HG02759 (cell line): Measurements from ENCODE around the gene PDE11A.

Experiments used
- ATAC-seq: cut with Tn5 transposase; IDR thresholded peaks from one replicate; pipeline ENCODE4 v1.9.1; 2021; ENCODE audit warnings: mild to moderate bottlenecking, moderate library complexity; ENCODE audit not compliant: unreplicated experiment

PDE11A gene

DNA sequence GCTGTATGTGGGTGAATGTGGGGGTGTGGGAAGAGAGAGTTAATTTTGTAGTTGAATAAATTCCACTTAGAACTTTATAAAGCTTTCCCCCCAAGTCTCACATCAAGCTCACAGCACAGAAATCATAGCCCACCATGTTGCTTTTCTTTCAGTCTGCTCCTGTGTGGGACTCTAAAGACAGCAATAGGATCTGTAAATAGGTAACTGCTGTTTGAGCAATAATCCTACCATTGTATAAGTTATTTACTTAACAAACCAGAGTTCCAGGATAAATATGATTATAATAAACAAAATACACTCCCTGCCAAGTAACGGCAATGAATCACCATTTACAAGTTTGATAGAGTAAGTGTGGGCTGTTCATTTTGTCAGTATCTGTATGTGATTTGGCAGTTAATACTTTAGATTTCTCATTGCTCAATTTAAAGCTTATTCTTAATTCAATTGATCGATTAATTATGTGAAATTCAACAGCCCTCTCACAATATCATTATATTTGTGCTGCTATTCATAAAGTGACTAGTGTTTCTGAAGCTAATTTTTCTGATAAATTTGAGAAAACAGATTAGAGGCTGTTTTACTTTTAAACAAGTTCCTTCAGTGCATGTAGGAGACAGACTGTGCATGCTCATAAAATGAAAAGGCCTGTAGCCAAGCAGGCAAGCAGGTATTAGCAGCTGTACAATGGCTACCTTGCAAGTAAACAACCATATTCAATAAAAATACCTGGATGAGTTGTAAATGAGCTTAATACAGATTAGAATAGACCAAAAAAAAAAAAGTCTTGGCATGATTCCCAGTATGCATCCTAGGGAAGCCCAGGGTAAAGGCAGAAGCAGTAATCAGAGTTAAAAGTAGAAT, 142.7 kb downstream of the PDE11A start:
- no peak for ATAC-seq

DNA sequence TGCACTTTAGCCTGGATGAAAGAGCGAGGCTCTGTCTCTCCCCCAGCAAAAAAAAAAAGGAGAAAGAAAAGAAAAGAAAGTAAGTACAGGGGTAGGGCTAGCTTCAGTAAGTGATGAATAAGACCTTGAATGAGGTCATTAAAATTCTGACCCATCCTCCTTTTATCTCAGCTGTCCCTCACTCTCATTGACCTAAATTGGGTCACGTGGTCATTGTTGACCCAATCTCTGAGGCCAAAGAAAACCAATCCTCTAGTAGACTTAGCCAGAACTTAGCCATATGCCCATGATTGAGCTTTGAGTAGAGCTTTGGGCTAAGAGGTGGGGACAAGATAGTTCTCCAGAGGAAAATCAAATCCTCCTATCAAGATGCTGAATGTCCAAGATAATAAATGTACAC, 149.3 kb downstream of the PDE11A start:
- ATAC-seq = no peak

DNA sequence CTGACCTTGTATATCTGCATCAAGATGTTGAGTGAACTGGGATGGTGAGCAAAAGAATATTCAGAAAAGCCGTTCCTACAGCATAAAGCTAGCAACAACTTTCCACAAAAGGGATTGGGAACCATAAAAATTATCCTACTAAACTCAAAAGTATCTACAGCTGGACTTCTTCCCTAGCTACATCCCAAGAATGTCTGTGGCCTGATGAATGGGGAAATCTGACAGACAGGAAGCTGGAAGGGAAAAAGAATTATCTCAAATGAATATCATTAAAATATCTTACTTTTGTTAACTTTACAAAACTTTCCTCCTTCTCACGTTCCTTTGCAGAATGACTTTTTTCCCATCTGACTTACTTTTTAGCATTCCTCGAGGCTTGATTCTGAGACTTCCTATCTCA, 150.9 kb downstream of the PDE11A start:
- ATAC-seq = no peak

DNA sequence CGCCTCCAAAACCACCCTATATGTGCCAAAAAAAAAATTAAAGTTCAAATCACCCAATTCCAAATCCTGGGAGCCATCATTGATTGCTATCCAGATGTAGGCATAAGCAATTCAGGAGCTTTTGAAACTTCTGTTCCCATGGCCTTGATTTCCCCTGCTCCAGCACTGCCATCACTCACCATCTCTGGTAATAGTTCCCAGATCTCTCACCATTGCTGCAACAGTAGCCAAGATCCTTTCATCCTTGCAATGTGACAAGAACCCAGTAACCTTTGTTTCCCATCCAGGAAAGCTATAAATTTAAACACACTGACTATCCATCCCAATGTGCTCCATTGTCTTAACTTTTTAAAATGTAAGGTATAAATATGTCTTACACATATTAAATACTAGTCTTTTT, 155.4 kb downstream of the PDE11A start:
- ATAC-seq = no peak

DNA sequence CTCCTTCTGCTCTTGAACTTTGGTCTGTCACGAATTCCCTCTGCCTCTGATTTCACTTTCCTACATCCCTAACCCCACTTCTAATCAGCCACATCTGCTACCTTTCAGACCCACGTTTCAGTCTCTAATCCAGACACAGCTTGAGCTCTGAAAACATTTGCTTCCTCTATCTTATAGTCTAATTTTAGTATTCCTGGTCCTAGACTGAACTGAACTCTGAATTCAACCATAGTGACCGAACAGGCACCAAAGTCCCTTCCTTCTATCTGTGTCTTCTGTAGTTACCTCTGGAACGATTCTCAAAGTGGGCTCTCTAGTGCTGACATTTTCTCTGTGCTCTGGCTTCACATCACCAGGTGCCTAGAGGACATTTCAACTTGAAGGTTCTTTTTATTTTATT, 156.2 kb downstream of the PDE11A start:
- no peak for ATAC-seq

DNA sequence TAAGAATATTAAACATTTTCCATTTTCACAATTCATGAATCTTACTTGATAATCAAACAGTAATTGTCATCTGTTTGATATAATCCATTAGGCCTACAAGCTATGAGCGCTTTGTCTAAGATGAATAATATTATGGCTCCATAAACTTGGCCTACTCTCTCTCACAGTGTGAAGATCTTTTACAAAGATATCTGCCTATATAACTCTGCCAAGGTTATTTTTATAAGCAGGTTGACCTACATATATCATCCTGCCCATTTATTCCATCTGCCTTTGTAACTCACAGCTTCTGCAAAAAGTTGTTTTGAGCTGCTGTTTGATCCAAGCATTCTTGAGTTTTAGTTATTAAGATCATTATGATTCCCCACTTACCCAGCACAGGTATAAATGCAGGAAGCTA, 158.3 kb downstream of the PDE11A start:
- no peak for ATAC-seq

DNA sequence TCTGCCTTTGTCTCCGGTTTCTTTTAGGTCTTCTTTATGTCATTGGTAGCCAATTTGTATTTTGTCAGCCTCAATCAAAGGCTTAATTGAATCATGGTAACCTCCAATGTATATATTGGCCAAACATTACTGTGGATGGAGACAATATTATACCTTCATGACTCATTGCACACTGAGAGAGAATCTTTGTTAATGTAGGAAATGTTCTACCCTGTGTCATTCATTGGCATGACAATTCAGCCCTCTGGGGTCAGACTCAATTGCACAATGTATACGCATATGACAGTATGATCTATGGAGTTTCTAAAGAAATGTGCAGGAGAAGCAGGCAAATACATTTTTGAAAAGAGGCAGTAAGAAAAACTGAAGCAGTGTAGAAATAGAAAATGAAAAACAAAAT, 162.6 kb downstream of the PDE11A start:
- ATAC-seq = no peak

DNA sequence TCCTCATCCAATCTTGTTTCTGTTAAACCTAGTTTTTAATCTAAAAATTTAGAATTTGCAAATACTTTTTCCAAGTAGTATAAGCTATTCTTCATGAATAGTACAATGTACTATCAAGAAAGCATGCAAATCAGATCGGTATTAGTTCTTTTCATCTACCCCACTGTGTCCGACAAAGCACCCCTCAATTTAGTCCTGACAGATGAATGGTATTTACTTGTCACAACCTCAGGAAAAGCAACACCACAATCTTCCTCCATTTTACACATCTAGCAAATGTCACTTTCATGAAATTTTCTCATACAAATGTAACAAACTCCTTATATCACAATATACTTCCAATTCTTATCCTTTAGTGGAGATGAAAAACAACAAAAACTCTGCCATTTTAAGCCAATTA, 163.8 kb downstream of the PDE11A start:
- ATAC-seq = no peak

DNA sequence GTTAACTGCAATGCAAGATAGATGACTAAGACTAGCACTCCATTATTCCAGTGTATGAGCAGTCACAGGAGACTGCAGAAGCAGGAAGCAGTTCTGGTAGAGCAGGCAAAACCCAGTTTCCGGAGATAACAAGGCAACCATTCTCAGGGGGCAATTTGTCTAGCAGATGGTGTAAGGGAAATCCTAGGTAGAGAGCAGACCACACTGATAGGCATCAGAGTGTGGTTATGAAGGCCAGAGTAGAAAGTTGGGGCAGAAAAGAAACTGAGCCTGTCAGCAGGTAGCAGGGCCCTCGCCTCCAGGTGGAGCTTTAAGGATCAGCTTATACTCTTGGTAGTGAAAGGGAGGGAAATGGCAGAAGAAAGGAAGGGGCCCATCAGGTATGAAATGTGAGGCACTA, 164.4 kb downstream of the PDE11A start:
- no peak for ATAC-seq

DNA sequence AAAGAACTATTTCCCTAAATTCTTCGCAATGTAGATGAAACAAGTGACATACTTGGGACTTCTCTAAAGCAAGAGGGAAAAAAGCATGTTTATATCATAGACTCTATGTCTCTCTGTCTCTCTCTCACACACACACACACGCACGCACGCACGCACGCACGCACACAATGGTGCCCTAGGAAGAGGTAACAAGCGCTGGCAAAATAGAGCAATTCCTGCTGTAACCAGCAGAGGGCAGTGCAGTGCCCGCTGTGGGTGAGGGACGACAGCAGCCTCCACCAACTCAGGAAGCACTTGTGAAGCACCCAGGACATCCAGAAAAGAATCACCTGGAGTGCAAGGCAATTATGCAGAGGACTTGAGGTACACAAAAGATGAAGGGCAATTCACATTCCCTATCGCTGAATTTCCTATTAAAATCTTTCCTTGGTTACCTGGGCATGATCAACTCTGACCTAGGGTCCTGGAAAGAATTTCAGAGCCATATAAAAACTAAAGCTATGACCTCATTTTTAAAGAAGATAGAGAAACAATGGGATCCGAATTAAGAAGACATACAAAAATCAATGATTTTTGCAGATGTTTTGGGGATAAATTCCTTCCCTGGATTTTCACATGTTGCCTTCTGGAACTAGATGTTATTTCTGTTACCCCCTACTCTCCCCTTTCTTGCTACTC, 166.4 kb downstream of the PDE11A start:
- peak; percentile 98 for ATAC-seq

DNA sequence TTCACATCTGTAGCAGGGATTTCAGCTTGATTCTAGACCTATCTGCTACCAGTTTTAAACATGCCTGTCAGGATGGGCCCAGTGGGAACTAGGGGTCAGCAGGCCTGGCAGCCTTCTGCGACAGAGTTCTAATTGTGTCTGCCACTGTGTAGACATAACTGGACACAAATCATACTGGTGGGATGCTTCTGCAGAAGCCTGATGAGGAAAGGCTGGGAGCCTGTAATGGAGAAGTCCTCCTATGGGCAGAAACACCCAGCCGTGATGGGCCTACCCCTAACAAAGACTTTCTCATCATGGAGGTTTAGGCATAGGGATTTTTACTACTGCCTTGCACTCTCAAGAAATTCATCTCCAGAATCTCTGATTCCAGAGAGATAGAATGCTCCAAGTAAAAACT, 166.9 kb downstream of the PDE11A start:
- ATAC-seq = no peak

DNA sequence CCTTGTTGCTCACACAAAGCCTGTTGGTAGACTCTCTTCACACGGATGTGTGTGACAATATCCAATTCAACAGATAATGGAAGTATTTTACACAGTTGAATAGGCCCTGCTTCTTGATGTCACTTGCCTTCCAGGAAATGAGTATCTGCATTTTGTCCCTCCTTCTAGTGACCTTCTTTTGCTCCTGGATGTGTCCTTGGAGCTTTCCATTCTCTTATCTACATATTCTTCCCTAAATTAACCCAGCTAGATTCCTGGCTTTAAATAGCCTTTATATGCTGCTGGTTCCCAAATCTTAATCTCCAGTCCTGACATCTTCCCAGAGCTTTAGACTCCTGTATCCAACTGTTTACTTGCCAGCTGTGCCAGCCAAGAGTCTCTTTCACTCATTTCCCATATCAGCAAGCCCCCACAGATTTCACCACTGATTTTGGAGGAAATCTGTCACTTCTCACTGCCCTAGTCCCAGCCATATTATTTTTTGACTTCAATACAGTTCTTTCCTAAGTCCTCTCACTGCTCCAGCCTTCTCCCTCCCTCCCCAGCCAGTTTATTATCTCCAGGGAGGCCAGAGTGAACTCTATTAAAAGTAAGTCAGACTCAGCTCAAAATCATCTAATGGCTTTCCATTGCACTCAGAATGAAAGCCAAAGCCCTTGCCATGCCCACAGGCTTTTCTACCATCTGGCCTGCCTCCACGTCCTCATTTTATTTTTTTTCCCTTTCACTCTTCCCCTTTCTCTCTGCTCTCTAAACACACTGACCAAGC, 170.0 kb downstream of the PDE11A start:
- no peak for ATAC-seq

DNA sequence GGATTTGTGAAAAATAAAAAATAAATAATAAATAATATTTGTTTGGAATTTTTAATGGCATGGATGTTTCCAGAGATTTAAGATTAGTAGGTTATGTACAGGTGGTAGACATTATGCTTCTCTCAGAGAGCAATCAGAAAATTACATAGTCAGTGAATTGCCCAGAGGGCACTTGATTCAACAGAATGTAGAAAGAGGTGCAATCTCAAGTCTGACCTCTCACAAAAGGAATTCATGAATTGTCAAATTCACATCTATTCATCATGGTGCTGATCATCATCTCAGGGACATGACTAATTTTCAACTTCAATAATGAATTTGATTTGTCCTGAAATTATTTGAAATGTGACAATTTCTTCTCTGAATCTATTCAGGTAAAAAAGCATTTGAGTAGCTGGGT, 172.5 kb downstream of the PDE11A start:
- no peak for ATAC-seq

DNA sequence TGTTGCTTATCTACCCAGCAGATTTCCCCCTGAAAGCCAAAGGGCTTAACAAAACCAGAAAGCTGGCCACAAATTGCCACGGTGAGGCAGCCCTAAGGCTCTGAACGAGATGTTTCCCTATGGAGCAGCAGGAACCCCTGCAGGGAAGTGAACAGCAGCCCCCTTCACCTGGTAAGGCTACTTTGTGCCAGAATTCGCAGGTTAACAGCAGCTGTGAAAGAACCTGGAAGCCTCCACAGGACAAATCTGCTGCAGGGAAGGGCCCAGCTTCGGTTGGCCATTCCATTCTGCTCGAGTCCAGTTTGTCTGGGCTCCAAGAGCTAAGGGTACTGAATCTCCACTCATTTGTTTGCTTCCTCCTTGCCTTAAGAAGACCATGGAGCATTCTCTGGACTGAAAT, 175.3 kb downstream of the PDE11A start:
- no peak for ATAC-seq

DNA sequence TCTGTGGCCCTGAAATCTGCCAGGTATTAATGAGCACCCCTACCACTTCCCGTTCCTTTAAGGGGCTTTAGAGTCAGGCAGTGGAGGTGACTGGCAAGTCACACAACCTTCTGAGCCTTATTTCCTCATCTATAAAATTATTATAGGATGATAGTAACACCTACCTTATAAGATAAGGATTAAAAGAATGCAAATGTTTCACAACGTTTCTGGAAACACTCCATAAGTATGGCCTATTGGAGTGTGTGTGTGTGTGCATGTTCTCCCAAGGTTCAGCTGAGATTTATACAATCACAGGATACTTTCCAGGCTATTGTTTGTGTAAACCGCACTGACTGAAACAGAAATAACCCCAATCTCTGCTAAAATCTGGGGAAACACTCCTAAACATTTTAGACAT, 176.0 kb downstream of the PDE11A start:
- ATAC-seq = no peak

DNA sequence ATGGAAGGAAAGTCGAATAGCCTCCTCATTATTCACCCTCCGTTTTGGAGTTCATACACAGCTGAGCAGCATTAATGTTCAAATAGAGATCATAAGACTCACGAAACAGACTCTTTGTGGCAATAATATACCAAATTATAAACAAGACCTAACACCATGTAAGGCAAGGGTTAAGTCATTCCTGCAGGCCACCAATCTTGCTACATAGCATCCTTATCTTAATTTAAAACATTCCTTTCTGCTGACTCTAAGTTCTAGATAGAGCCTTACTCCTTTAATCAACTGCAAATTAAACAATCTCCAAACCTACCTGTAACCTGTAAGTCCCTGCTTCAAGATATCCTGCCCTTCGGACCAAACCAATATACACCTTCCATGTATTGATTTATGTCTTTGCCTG, 178.0 kb downstream of the PDE11A start:
- no peak for ATAC-seq

DNA sequence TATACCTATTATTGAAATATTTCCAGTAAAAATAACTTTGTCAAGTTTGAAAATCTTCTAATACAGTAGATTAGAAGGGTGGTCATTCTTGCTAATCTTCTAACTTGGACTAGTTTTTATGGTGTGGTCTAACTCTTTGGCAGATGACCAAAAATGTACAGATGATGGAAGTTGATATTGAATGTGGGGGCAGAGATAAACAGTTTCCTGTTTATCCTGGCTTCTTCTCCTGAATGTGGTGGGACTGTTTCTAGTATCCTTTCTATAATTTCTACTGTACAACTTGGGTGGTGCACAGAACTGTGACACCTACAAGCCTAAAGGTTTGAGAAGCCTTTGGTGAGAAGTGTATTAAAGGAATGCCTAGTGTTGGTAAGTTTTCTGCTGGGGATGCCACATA, 178.7 kb downstream of the PDE11A start:
- no peak for ATAC-seq

DNA sequence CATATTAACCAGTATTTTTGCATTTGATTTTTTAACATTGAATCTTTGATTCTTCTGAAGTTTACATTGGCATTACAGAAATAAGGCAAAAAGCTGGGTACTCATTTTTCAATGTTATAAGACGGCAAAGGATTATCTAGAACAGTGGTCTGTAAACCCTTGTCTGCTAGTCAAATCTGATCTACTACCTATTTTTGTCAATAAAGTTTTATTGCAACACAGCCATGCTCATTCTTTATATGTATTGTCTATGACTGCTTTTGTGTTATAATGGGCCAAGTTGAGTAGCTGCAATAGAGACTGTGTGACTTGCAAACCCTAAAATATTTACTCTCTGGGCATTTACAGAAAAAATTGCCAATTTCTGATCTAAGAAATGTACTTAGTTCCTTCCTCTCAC, 181.0 kb downstream of the PDE11A start:
- no peak for ATAC-seq

DNA sequence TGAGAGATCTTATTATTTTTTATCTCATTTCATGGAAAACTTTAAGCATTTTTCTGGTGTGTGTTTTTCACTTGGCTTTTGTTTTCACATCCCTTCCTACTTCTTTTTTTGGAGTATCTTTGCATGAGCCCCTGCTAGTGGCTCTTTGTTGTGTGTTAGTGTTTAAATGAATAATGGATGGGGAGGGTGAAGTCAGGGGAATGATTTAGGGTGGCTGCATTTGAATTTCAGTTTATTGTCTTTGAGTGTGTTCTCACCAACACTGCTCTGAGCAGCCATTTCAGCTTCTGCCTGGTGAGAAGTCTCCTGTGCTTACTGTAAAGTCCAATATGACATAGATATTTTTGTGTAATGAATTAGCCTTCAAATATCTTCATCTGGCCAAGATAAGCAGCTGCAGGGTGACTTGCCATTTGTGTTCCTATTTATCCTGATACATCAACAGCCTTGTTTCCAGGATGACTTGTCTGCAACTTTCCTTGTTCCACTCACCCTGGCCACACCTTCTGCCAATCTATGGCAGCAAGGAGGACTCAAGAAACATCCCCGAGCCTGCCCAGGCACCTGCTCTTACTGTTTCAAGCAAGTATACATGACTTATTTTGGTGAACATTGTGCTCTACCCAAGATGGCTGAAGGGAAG, 182.6 kb downstream of the PDE11A start:
- no peak for ATAC-seq

DNA sequence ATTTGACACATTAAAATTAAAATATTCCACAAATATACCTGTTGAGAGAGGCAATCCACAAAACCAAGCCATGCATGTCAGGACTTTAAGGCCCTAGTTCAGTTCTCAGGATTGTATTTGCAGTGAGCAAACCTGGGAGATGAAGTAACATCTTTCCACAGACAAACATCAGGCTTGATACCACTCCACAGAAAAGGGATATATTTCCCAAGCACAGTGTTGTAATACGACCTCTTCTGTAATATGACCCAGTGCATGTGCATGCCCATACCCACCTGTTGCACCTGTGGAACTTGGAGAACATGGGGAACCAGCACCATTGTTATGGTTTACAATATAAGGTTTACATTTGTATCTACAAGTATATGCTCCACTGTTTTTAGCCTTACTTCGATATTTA, 184.0 kb downstream of the PDE11A start:
- no peak for ATAC-seq

DNA sequence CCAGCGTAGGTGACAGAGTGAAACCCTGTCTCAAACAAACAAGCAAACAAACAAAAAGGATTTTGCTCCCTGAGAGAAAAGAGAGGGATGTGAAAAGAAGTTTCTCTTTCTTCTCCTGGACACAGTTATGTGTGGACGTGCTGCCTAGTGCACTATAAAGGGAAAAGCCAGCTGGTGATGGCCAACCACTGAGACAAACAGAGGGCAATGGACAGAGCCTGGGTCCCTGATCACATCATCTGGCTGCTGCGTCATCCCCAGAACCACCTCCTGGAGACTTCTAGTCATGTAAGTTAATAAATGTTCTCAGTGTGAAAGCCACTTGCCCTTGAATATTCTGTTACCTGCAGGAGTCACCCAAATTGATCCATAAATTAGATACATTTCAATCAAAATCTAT, 184.9 kb downstream of the PDE11A start:
- ATAC-seq = no peak
